Body of pancreas (tissue), 4 donors: ENCODE data around the gene TAS2R60.

ENCODE experiments used
- CTCF ChIP-seq, 7 experiments: fragments of 450-650 bp in 4 of 7; fragments of 200-600 bp in 3 of 7; sonication (generic) in 3 of 7; IDR thresholded peaks; one replicate each; pipeline ENCODE4 v1.5.1; 2016 to 2019; ENCODE audit warnings: antibody characterized with exemption in 7 of 7
- POLR2A ChIP-seq, 3 donors: fragments of 450-650 bp; IDR thresholded peaks; one replicate each; pipeline ENCODE4 v1.6.1; 2016; ENCODE audit warnings: antibody characterized with exemption in 3 of 3, mild to moderate bottlenecking in 2 of 3

- TF ChIP-seq POLR2A (IDR thresholded peaks at IDR 0.05) = no peak
- TF ChIP-seq CTCF (IDR thresholded peaks at IDR 0.05) = no peak
Observed at GRCh38 chr7:143399642-143400041, 43.6 kb upstream of the TAS2R60 start.
